Ureter (tissue), 1 donor: ENCODE measurements around the gene DLGAP4. TPM values are rescaled to one million over a fixed set of nuclear protein-coding genes. Genes with fewer than 3 reads are reported as not detected.
A peak's percentile ranks its signal among the peaks of the same experiment; 100 is the strongest.

ENCODE experiments used
- DNase-seq: peaks from one replicate; pipeline ENCODE4 v3.0.0-alpha.2; 2020; ENCODE audit warnings: low spot score
- total RNA-seq: library from RNA; stranded (reverse); gene quantifications from one replicate; pipeline ENCODE4 v1.2.4, GENCODE V29; 2023
- donor health status: DM: yes; HTN: yes; CAD: no.

Gene DLGAP4
- total RNA-seq, 1 donor from 2014 or later = 78.5 TPM

DNA sequence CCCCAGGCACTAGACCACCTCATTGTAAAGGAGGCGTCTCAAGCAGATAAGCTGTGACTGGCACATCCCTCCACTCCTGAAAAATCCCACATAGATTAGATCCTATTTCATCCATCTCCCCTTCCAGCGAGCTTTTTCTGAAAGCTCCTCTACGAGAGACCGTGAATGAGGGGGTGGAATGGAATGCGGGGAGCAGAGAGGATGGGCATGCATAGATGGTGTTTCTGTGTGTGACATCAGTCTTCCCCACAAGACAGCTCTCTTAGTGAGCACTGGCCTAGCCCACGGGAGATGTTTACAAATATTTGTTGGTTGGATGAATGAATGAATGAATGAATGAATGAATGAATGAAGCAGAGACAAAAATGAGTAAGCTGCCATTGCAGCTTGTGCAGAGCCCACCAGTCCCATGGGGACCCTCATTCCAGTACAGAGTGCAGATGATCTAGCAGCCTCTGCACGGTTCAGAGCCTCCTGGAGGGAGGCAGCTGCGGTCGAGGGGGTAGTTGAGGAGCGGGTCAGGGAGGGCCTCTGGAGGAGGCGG is 98.4 kb downstream of the DLGAP4 start:
- no peak for DNase-seq

- DNase-seq = no peak
Measured at GRCh38 chr20:36405255-36405654, 99.1 kb downstream of the DLGAP4 start.

DNA sequence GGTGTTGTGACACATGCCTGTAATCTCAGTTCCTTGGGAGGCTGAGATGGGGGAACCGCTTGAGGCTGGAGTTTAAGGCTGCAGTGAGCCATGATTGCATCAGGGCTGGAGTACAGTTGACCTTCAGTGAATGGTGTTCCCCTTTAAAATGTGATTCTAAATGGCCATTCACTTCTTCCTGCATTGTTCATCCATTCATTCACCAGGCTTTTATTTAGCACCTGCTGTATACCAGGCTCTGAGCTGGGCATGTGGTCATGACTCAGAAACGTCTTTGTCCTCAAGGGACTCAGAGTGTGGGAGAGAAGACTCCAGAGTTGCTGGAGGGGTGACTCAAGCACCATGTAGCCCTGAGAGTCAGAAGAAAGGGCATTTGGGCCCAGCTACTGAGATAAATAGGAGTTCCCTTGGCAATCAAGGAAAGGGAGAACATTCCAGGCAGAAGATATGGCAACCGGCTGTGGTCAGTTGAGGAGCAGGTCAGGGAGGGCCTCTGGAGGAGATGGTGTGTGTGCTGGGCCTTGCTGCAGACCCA is 101.1 kb downstream of the DLGAP4 start:
- DNase-seq = no peak

GRCh38 chr20:36408219-36408618 is 102.1 kb downstream of the DLGAP4 start:
- DNase-seq = peak; percentile 85

- no peak for DNase-seq
Measured at GRCh38 chr20:36411861-36412454, 105.8 kb downstream of the DLGAP4 start.

- DNase-seq = no peak
Measured at GRCh38 chr20:36415475-36416002, 109.4 kb downstream of the DLGAP4 start.

- no peak for DNase-seq
Measured at GRCh38 chr20:36418711-36419110, 112.6 kb downstream of the DLGAP4 start.

- DNase-seq = no peak
Measured at GRCh38 chr20:36421641-36422040, 115.5 kb downstream of the DLGAP4 start.

- no peak for DNase-seq
Measured at GRCh38 chr20:36424314-36424713, 118.2 kb downstream of the DLGAP4 start.

DNA sequence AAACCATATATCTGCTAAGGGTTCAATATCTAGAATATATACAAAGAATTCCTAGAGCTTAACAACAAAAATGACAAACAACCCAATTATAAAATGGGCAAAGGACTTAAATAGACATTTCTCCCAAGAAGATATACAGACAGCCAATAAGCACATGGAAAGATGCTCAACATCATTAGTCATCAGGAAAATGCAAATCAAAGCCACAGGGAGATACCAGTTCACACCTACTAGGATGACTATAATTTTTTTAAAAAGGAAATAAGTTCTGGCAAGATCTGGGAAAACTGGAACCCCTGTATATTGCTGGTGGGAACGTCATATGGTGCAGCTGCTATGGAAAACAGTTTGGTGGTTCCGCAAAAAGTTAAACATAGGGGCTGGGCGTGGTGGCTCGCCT is 119.0 kb downstream of the DLGAP4 start:
- no peak for DNase-seq

- DNase-seq = no peak
Measured at GRCh38 chr20:36431604-36432003, 125.5 kb downstream of the DLGAP4 start.

GRCh38 chr20:36432096-36432495 is 126.0 kb downstream of the DLGAP4 start:
- no peak for DNase-seq

GRCh38 chr20:36434383-36434782 is 128.2 kb downstream of the DLGAP4 start:
- DNase-seq = no peak

DNA sequence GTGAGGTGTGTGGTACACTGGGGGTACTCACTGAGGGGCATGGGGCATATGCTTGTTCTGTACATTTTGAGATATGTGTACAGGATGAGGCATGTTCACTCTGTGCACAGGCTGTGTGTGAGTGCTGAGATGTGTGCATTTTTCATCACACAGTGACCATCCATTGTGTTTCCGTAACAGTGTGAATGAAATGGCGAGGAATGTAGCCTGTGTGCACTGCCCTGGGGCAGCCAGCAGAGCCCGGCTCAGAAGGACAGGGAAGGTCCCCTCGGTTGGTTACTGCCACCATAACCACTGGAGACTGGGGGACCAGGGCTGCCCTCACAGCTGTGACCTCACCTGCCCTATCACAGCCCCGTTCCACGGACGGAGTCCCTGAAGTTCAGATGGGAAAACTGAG is 129.0 kb downstream of the DLGAP4 start:
- no peak for DNase-seq

GRCh38 chr20:36435592-36436541 is 129.7 kb downstream of the DLGAP4 start:
- peak; percentile 81 for DNase-seq

DNA sequence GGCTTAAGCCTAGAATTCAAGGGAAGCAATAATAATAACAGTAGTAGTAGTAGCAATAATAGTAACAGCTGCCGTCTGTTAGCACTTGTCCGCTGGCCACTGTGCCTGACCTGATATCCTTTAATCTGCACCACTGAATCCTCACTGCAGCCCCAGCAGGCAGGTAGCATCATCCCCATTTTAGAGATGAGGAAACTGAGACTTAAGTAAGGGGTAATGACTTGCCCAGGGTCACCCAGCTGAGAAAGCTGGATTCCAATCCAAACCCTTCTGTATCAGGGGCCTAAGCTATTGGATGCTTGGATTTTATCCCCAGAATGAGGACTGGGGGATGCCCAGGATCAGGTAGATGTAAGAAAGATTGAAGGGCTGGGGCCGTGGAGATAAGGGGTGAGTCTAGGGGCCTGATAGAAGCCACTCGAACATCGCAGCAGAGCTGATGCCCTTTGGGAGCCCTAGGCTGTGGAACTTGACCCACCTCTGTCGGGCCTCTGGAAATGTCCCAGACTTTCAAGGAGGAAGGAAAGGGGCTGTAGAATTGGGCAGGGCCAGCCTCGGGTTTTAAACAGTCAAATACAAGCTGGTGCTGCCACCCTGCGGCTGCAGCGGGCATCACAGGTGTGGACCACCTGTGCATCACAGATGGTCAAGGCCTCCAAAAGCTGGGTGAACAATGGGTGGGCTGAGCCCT is 133.0 kb downstream of the DLGAP4 start:
- peak; percentile 65 for DNase-seq

- DNase-seq = no peak
Measured at GRCh38 chr20:36439731-36440072, 133.6 kb downstream of the DLGAP4 start.

GRCh38 chr20:36440370-36441026 is 134.4 kb downstream of the DLGAP4 start:
- no peak for DNase-seq

GRCh38 chr20:36441027-36441414 is 134.9 kb downstream of the DLGAP4 start:
- no peak for DNase-seq

DNA sequence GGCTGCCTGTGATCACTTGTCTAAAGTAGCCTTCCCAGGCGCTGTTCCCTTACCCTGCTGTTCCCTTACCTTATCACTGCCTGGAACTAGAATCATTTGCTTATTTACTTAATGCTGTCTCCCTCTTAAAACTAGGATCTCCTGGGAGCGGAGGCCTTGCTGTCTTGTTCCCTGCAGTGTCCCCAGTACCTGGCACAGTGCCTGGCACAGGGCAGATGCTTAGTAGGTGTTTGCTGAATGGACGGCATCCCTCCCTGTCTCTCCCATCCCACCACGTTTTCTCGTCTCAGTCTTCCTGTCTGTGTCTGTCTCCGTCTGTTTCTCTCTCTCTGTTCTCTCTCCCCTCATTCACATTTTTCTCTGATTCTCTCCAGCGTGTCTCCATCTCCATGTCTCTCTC is 135.3 kb downstream of the DLGAP4 start:
- no peak for DNase-seq

DNA sequence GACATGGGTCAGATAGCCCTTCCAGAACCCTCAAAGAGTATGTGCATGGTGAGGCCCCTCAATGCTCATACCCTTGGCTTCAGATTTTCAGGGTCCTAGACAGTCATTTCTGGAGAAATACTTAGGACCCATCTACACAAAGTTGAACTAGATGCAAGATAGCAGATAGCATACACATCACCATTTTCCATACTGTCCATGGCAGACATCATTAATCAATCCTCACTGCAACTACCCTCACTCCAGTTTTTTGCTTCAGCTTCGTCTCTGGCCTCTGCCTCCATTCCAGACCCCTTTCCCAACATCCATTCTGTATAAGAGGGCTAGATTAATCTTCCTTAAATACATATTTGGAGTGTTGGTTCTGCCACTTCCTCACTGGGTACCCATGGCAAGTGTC is 139.7 kb downstream of the DLGAP4 start:
- no peak for DNase-seq
